Trophoblast cell (in vitro differentiated cells and primary cell): ENCODE measurements around the gene LAMC3.
"Not testable (repeated sequence)": the region's sequence is repeated elsewhere in the genome, so short reads cannot be mapped to it uniquely, and the experiment has no call there.

Experiments used
- DNase-seq, 2 donors: peaks; one replicate each; pipeline ENCODE4 v3.0.0-alpha.2; 2016
- H2AFZ ChIP-seq: 2 replicates; pipeline ENCODE4 v1.6.1; 2013; ENCODE audit warnings: low read length, moderate library complexity, mild to moderate bottlenecking; ENCODE audit not compliant: insufficient read depth, poor library complexity
- H2AK5ac ChIP-seq: 2 replicates; pipeline ENCODE4 v1.6.1; 2013; ENCODE audit warnings: mild to moderate bottlenecking, low read length
- H2BK120ac ChIP-seq: 2 replicates; pipeline ENCODE4 v1.6.1; 2013; ENCODE audit warnings: low read length, mild to moderate bottlenecking, moderate library complexity; ENCODE audit not compliant: insufficient read depth, poor library complexity
- H2BK12ac ChIP-seq: 2 replicates; pipeline ENCODE4 v1.6.1; 2013; ENCODE audit warnings: mild to moderate bottlenecking, low read length, moderate library complexity
- H2BK5ac ChIP-seq: 2 replicates; pipeline ENCODE4 v1.6.1; 2013; ENCODE audit warnings: low read length, low read depth, moderate library complexity, mild to moderate bottlenecking; ENCODE audit not compliant: poor library complexity
- H3K14ac ChIP-seq: 2 replicates; pipeline ENCODE4 v1.6.1; 2013; ENCODE audit warnings: mild to moderate bottlenecking, low read length
- H3K18ac ChIP-seq: 2 replicates; pipeline ENCODE4 v1.6.1; 2013; ENCODE audit warnings: mild to moderate bottlenecking, low read length
- H3K23ac ChIP-seq: 2 replicates; pipeline ENCODE4 v1.6.1; 2013; ENCODE audit warnings: low read length
- H3K27ac ChIP-seq: 2 replicates; pipeline ENCODE4 v1.5.1; 2013; ENCODE audit warnings: low read depth, mild to moderate bottlenecking, inconsistent platforms, low read length, moderate library complexity
- H3K27me3 ChIP-seq: 2 replicates; pipeline ENCODE4 v1.6.1; 2013; ENCODE audit warnings: inconsistent platforms, mild to moderate bottlenecking, low read length, moderate library complexity; ENCODE audit not compliant: insufficient read depth
- H3K36me3 ChIP-seq, 2 experiments: 1 replicate in 1 of 2; 2 replicates in 1 of 2; pipeline ENCODE4 v1.6.1; 2013; ENCODE audit warnings: low read length in 2 of 2, mild to moderate bottlenecking in 2 of 2, moderate library complexity in 1 of 2; ENCODE audit not compliant: insufficient read depth in 2 of 2, control insufficient read depth in 1 of 2
- H3K4ac ChIP-seq: 2 replicates; pipeline ENCODE4 v1.6.1; 2013; ENCODE audit warnings: low read depth, mild to moderate bottlenecking, low read length, moderate library complexity
- H3K4me1 ChIP-seq, 2 experiments: 1 replicate in 1 of 2; 2 replicates in 1 of 2; pipeline ENCODE4 v1.6.1; 2013; ENCODE audit warnings: low read length in 2 of 2, mild to moderate bottlenecking in 2 of 2, moderate library complexity in 1 of 2; ENCODE audit not compliant: insufficient read depth in 2 of 2, control insufficient read depth in 1 of 2
- H3K4me2 ChIP-seq: 2 replicates; pipeline ENCODE4 v1.6.1; 2013; ENCODE audit warnings: inconsistent platforms, mild to moderate bottlenecking, low read length, moderate library complexity
- H3K4me3 ChIP-seq: 2 replicates; pipeline ENCODE4 v1.5.1; 2013; ENCODE audit warnings: mild to moderate bottlenecking, low read depth, low read length, inconsistent platforms
- H3K79me1 ChIP-seq: one replicate; pipeline ENCODE4 v1.6.1; 2013; ENCODE audit warnings: low read length
- H3K79me2 ChIP-seq: 2 replicates; pipeline ENCODE4 v1.6.1; 2013; ENCODE audit warnings: low read length, mild to moderate bottlenecking; ENCODE audit not compliant: control insufficient read depth, insufficient read depth, poor library complexity
- H3K9ac ChIP-seq: 2 replicates; pipeline ENCODE4 v1.6.1; 2013; ENCODE audit warnings: mild to moderate bottlenecking, low read length
- H3K9me3 ChIP-seq: 2 replicates; pipeline ENCODE4 v1.6.1; 2013; ENCODE audit warnings: low read depth, mild to moderate bottlenecking, control low read depth, inconsistent platforms, low read length; ENCODE audit not compliant: insufficient read depth
- H4K12ac ChIP-seq: 2 replicates; pipeline ENCODE4 v1.6.1; 2013; ENCODE audit warnings: low read depth, mild to moderate bottlenecking, low read length, moderate library complexity
- H4K8ac ChIP-seq: 2 replicates; pipeline ENCODE4 v1.6.1; 2013; ENCODE audit warnings: low read depth, mild to moderate bottlenecking, low read length, moderate library complexity
- H4K91ac ChIP-seq: one replicate; pipeline ENCODE4 v1.6.1; 2013; ENCODE audit warnings: low read depth, mild to moderate bottlenecking, low read length, moderate library complexity
- WGBS: extraction: QIAGEN DNeasy Blood & Tissue Kit; methylation state at CpG from one replicate; pipeline ENCODE4 v1.1.7; 2013; ENCODE audit warnings: missing lambda C conversion rate; ENCODE audit not compliant: insufficient read length, insufficient coverage; ENCODE audit errors: extremely low coverage; 5-methylcytosine and 5-hydroxymethylcytosine counted together

Gene LAMC3

GRCh38 chr9:131034268-131034667 is 25.3 kb downstream of the LAMC3 start:
- H3K79me2 ChIP-seq = no peaks in the 10 kb centered on the region
- H3K18ac ChIP-seq = no peak overlapping the region
- no peak overlapping the region for H3K4me3 ChIP-seq
- no peaks in the 10 kb centered on the region for H3K27me3 ChIP-seq
- H3K4ac ChIP-seq = no peak overlapping the region
- H3K9me3 ChIP-seq = peaks cover 3% of the 10 kb centered on the region
- H3K27ac ChIP-seq = no peak overlapping the region
- no peak overlapping the region for H2BK5ac ChIP-seq
- no peak overlapping the region for H3K4me2 ChIP-seq
- no peak for DNase-seq
- no peak overlapping the region for H4K91ac ChIP-seq
- no peak overlapping the region for H3K23ac ChIP-seq
- H3K14ac ChIP-seq = no peak overlapping the region
- H3K4me1 ChIP-seq = no peaks in the 10 kb centered on the region
- no peak overlapping the region for H4K8ac ChIP-seq
- H2BK12ac ChIP-seq = no peak overlapping the region
- no peak overlapping the region for H4K12ac ChIP-seq
- no peaks in the 10 kb centered on the region for H3K36me3 ChIP-seq
- H2BK120ac ChIP-seq = no peak overlapping the region
- H3K79me1 ChIP-seq = no peaks in the 10 kb centered on the region
- no peak overlapping the region for H3K9ac ChIP-seq
- no peak overlapping the region for H2AK5ac ChIP-seq
- H2AFZ ChIP-seq = no peak overlapping the region
- WGBS = no CpG with 5 or more reads among the region's 14 CpGs

GRCh38 chr9:131034749-131035148 is 25.8 kb downstream of the LAMC3 start:
- not testable (repeated sequence) for DNase-seq, H2AK5ac ChIP-seq, H3K79me1 ChIP-seq, H3K4me1 ChIP-seq, H3K18ac ChIP-seq, H3K4me3 ChIP-seq, H3K27ac ChIP-seq, H3K27me3 ChIP-seq, H2BK12ac ChIP-seq, H4K8ac ChIP-seq, H3K36me3 ChIP-seq, H3K9me3 ChIP-seq, H4K91ac ChIP-seq, H3K79me2 ChIP-seq, H3K23ac ChIP-seq, H3K14ac ChIP-seq, H3K4me2 ChIP-seq, H2BK5ac ChIP-seq, H2BK120ac ChIP-seq, H4K12ac ChIP-seq, H3K9ac ChIP-seq, H2AFZ ChIP-seq, H3K4ac ChIP-seq
- no CpG with 5 or more reads among the region's 10 CpGs for WGBS

- Histone ChIP-seq H3K9ac (no peak overlapping the region), H3K4me1 (no peaks in the 10 kb centered on the region), H4K12ac (no peak overlapping the region), H4K8ac (no peak overlapping the region), H3K14ac (no peak overlapping the region), H2AK5ac (no peak overlapping the region), H3K18ac (no peak overlapping the region), H2AFZ (no peak overlapping the region), H3K9me3 (peaks cover 3% of the 10 kb centered on the region), H3K4ac (no peak overlapping the region), H3K4me2 (no peak overlapping the region), H3K4me3 (no peak overlapping the region), H2BK12ac (no peak overlapping the region), H3K27ac (no peak overlapping the region), H3K23ac (no peak overlapping the region), H2BK5ac (no peak overlapping the region), H2BK120ac (no peak overlapping the region), H3K79me2 (no peaks in the 10 kb centered on the region), H3K36me3 (no peaks in the 10 kb centered on the region), H4K91ac (no peak overlapping the region), H3K79me1 (no peaks in the 10 kb centered on the region), H3K27me3 (no peaks in the 10 kb centered on the region)
- no peak for DNase-seq
- WGBS = no CpG with 5 or more reads among the region's 3 CpGs
Observed at GRCh38 chr9:131035548-131035947, 26.6 kb downstream of the LAMC3 start.

GRCh38 chr9:131036071-131036470 is 27.1 kb downstream of the LAMC3 start:
- no peaks in the 10 kb centered on the region for H3K4me1 ChIP-seq
- no peaks in the 10 kb centered on the region for H3K79me2 ChIP-seq
- no peaks in the 10 kb centered on the region for H3K27me3 ChIP-seq
- DNase-seq = no peak
- no peak overlapping the region for H2AK5ac ChIP-seq
- H3K27ac ChIP-seq = no peak overlapping the region
- H4K8ac ChIP-seq = no peak overlapping the region
- no peak overlapping the region for H3K18ac ChIP-seq
- no peak overlapping the region for H3K14ac ChIP-seq
- no CpG with 5 or more reads among the region's 24 CpGs for WGBS
- no peak overlapping the region for H2BK120ac ChIP-seq
- H4K91ac ChIP-seq = no peak overlapping the region
- H2BK5ac ChIP-seq = no peak overlapping the region
- H3K36me3 ChIP-seq = no peaks in the 10 kb centered on the region
- H3K79me1 ChIP-seq = no peaks in the 10 kb centered on the region
- H3K23ac ChIP-seq = no peak overlapping the region
- H2BK12ac ChIP-seq = no peak overlapping the region
- H2AFZ ChIP-seq = no peak overlapping the region
- no peak overlapping the region for H4K12ac ChIP-seq
- no peak overlapping the region for H3K4me2 ChIP-seq
- H3K4me3 ChIP-seq = no peak overlapping the region
- no peak overlapping the region for H3K9ac ChIP-seq
- no peak overlapping the region for H3K4ac ChIP-seq
- peaks cover 3% of the 10 kb centered on the region for H3K9me3 ChIP-seq
